Trophoblast cell (in vitro differentiated cells and primary cell): ENCODE measurements around the gene WDR5B.

Experiments used
- DNase-seq, 2 donors: peaks; one replicate each; pipeline ENCODE4 v3.0.0-alpha.2; 2016
- H2AFZ ChIP-seq: 2 replicates; pipeline ENCODE4 v1.6.1; 2013; ENCODE audit warnings: low read length, moderate library complexity, mild to moderate bottlenecking; ENCODE audit not compliant: insufficient read depth, poor library complexity
- H2AK5ac ChIP-seq: 2 replicates; pipeline ENCODE4 v1.6.1; 2013; ENCODE audit warnings: mild to moderate bottlenecking, low read length
- H2BK120ac ChIP-seq: 2 replicates; pipeline ENCODE4 v1.6.1; 2013; ENCODE audit warnings: low read length, mild to moderate bottlenecking, moderate library complexity; ENCODE audit not compliant: insufficient read depth, poor library complexity
- H2BK12ac ChIP-seq: 2 replicates; pipeline ENCODE4 v1.6.1; 2013; ENCODE audit warnings: mild to moderate bottlenecking, low read length, moderate library complexity
- H2BK5ac ChIP-seq: 2 replicates; pipeline ENCODE4 v1.6.1; 2013; ENCODE audit warnings: low read length, low read depth, moderate library complexity, mild to moderate bottlenecking; ENCODE audit not compliant: poor library complexity
- H3K14ac ChIP-seq: 2 replicates; pipeline ENCODE4 v1.6.1; 2013; ENCODE audit warnings: mild to moderate bottlenecking, low read length
- H3K18ac ChIP-seq: 2 replicates; pipeline ENCODE4 v1.6.1; 2013; ENCODE audit warnings: mild to moderate bottlenecking, low read length
- H3K23ac ChIP-seq: 2 replicates; pipeline ENCODE4 v1.6.1; 2013; ENCODE audit warnings: low read length
- H3K27ac ChIP-seq: 2 replicates; pipeline ENCODE4 v1.5.1; 2013; ENCODE audit warnings: low read depth, mild to moderate bottlenecking, inconsistent platforms, low read length, moderate library complexity
- H3K27me3 ChIP-seq: 2 replicates; pipeline ENCODE4 v1.6.1; 2013; ENCODE audit warnings: inconsistent platforms, mild to moderate bottlenecking, low read length, moderate library complexity; ENCODE audit not compliant: insufficient read depth
- H3K36me3 ChIP-seq, 2 experiments: 1 replicate in 1 of 2; 2 replicates in 1 of 2; pipeline ENCODE4 v1.6.1; 2013; ENCODE audit warnings: low read length in 2 of 2, mild to moderate bottlenecking in 2 of 2, moderate library complexity in 1 of 2; ENCODE audit not compliant: insufficient read depth in 2 of 2, control insufficient read depth in 1 of 2
- H3K4ac ChIP-seq: 2 replicates; pipeline ENCODE4 v1.6.1; 2013; ENCODE audit warnings: low read depth, mild to moderate bottlenecking, low read length, moderate library complexity
- H3K4me1 ChIP-seq, 2 experiments: 1 replicate in 1 of 2; 2 replicates in 1 of 2; pipeline ENCODE4 v1.6.1; 2013; ENCODE audit warnings: low read length in 2 of 2, mild to moderate bottlenecking in 2 of 2, moderate library complexity in 1 of 2; ENCODE audit not compliant: insufficient read depth in 2 of 2, control insufficient read depth in 1 of 2
- H3K4me2 ChIP-seq: 2 replicates; pipeline ENCODE4 v1.6.1; 2013; ENCODE audit warnings: inconsistent platforms, mild to moderate bottlenecking, low read length, moderate library complexity
- H3K4me3 ChIP-seq: 2 replicates; pipeline ENCODE4 v1.5.1; 2013; ENCODE audit warnings: mild to moderate bottlenecking, low read depth, low read length, inconsistent platforms
- H3K79me1 ChIP-seq: one replicate; pipeline ENCODE4 v1.6.1; 2013; ENCODE audit warnings: low read length
- H3K79me2 ChIP-seq: 2 replicates; pipeline ENCODE4 v1.6.1; 2013; ENCODE audit warnings: low read length, mild to moderate bottlenecking; ENCODE audit not compliant: control insufficient read depth, insufficient read depth, poor library complexity
- H3K9ac ChIP-seq: 2 replicates; pipeline ENCODE4 v1.6.1; 2013; ENCODE audit warnings: mild to moderate bottlenecking, low read length
- H3K9me3 ChIP-seq: 2 replicates; pipeline ENCODE4 v1.6.1; 2013; ENCODE audit warnings: low read depth, mild to moderate bottlenecking, control low read depth, inconsistent platforms, low read length; ENCODE audit not compliant: insufficient read depth
- H4K12ac ChIP-seq: 2 replicates; pipeline ENCODE4 v1.6.1; 2013; ENCODE audit warnings: low read depth, mild to moderate bottlenecking, low read length, moderate library complexity
- H4K8ac ChIP-seq: 2 replicates; pipeline ENCODE4 v1.6.1; 2013; ENCODE audit warnings: low read depth, mild to moderate bottlenecking, low read length, moderate library complexity
- H4K91ac ChIP-seq: one replicate; pipeline ENCODE4 v1.6.1; 2013; ENCODE audit warnings: low read depth, mild to moderate bottlenecking, low read length, moderate library complexity
- WGBS: extraction: QIAGEN DNeasy Blood & Tissue Kit; methylation state at CpG from one replicate; pipeline ENCODE4 v1.1.7; 2013; ENCODE audit warnings: missing lambda C conversion rate; ENCODE audit not compliant: insufficient read length, insufficient coverage; ENCODE audit errors: extremely low coverage; 5-methylcytosine and 5-hydroxymethylcytosine counted together

The WDR5B gene

DNA sequence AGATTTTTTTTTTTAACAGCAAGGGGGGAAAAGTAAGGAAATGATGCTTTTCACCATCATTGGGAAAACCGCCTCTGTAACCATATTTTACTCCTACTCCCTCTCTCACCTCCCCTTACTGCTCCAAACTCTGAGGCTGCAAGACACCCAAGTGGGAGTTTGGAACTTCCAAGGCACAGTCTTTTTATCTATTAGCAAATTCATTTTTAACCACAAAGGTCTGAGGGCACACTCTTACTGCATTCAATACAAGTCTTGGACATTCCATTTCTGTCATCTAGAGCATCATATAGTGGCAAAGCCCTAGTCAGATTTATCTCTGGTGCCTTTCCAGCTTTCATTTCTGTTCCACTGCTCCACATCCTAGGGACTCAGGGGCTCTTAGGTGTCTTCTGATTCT, 18.7 kb downstream of the WDR5B start:
- Histone ChIP-seq H3K9ac (no peak overlapping the region), H3K79me2 (no peaks in the 10 kb centered on the region), H2BK12ac (no peak overlapping the region), H3K79me1 (no peaks in the 10 kb centered on the region), H3K4me2 (no peak overlapping the region), H3K4ac (no peak overlapping the region), H3K18ac (no peak overlapping the region), H2AFZ (no peak overlapping the region), H2AK5ac (no peak overlapping the region), H3K9me3 (no peaks in the 10 kb centered on the region), H3K4me3 (no peak overlapping the region), H3K4me1 (peaks cover 0 to 4% of the 10 kb centered on the region in 2 experiments), H2BK5ac (no peak overlapping the region), H4K12ac (no peak overlapping the region), H2BK120ac (no peak overlapping the region), H3K23ac (no peak overlapping the region), H3K36me3 (no peaks in the 10 kb centered on the region), H3K27me3 (no peaks in the 10 kb centered on the region), H4K91ac (no peak overlapping the region), H3K27ac (no peak overlapping the region), H4K8ac (no peak overlapping the region), H3K14ac (no peak overlapping the region)
- DNase-seq: no peak
- WGBS: no CpG with 5 or more reads among the region's 1 CpG

- no peak overlapping the region for H3K9ac ChIP-seq
- H3K23ac ChIP-seq: no peak overlapping the region
- H4K91ac ChIP-seq: no peak overlapping the region
- no peaks in the 10 kb centered on the region for H3K79me1 ChIP-seq
- no peak overlapping the region for H2BK12ac ChIP-seq
- peaks cover 0 to 4% of the 10 kb centered on the region in 2 experiments for H3K4me1 ChIP-seq
- H3K27ac ChIP-seq: no peak overlapping the region
- H3K36me3 ChIP-seq: no peaks in the 10 kb centered on the region
- no peaks in the 10 kb centered on the region for H3K79me2 ChIP-seq
- H3K9me3 ChIP-seq: no peaks in the 10 kb centered on the region
- H2BK5ac ChIP-seq: no peak overlapping the region
- H3K18ac ChIP-seq: no peak overlapping the region
- no peak overlapping the region for H4K12ac ChIP-seq
- no peak overlapping the region for H4K8ac ChIP-seq
- no peak overlapping the region for H3K4me3 ChIP-seq
- no peak for DNase-seq
- no peak overlapping the region for H2AK5ac ChIP-seq
- H3K14ac ChIP-seq: no peak overlapping the region
- no peak overlapping the region for H3K4me2 ChIP-seq
- H3K27me3 ChIP-seq: no peaks in the 10 kb centered on the region
- H3K4ac ChIP-seq: no peak overlapping the region
- no peak overlapping the region for H2AFZ ChIP-seq
- H2BK120ac ChIP-seq: no peak overlapping the region
Measured at GRCh38 chr3:122396511-122396910, 19.4 kb downstream of the WDR5B start.

- H3K27me3 ChIP-seq: no peaks in the 10 kb centered on the region
- H2BK120ac ChIP-seq: no peak overlapping the region
- no peak overlapping the region for H3K9ac ChIP-seq
- H3K4me3 ChIP-seq: no peak overlapping the region
- no peak overlapping the region for H4K91ac ChIP-seq
- no peak overlapping the region for H3K4me2 ChIP-seq
- H4K12ac ChIP-seq: no peak overlapping the region
- H4K8ac ChIP-seq: no peak overlapping the region
- H3K27ac ChIP-seq: no peak overlapping the region
- peaks cover 0 to 4% of the 10 kb centered on the region in 2 experiments for H3K4me1 ChIP-seq
- no peak for DNase-seq
- H2BK5ac ChIP-seq: no peak overlapping the region
- no peak overlapping the region for H3K23ac ChIP-seq
- H3K36me3 ChIP-seq: no peaks in the 10 kb centered on the region
- H3K79me2 ChIP-seq: no peaks in the 10 kb centered on the region
- H2AFZ ChIP-seq: no peak overlapping the region
- H3K79me1 ChIP-seq: no peaks in the 10 kb centered on the region
- no peak overlapping the region for H2AK5ac ChIP-seq
- no CpG with 5 or more reads among the region's 3 CpGs for WGBS
- no peak overlapping the region for H3K14ac ChIP-seq
- no peaks in the 10 kb centered on the region for H3K9me3 ChIP-seq
- H3K18ac ChIP-seq: no peak overlapping the region
- H2BK12ac ChIP-seq: no peak overlapping the region
- H3K4ac ChIP-seq: no peak overlapping the region
Measured at GRCh38 chr3:122395582-122395981, 20.3 kb downstream of the WDR5B start.

- Histone ChIP-seq H3K14ac (peak overlapping the region; percentile 11), H3K4me2 (no peak overlapping the region), H3K79me2 (no peaks in the 10 kb centered on the region), H2AK5ac (no peak overlapping the region), H4K91ac (peak overlapping the region; percentile 60), H2AFZ (no peak overlapping the region), H4K12ac (no peak overlapping the region), H3K23ac (no peak overlapping the region), H2BK5ac (peak overlapping the region; percentile 71), H3K9me3 (no peaks in the 10 kb centered on the region), H3K4me1 (peaks cover 0 to 4% of the 10 kb centered on the region in 2 experiments), H3K36me3 (no peaks in the 10 kb centered on the region), H3K27me3 (no peaks in the 10 kb centered on the region), H3K79me1 (no peaks in the 10 kb centered on the region), H4K8ac (peak overlapping the region; percentile 50), H3K9ac (no peak overlapping the region), H3K18ac (peak overlapping the region; percentile 7), H3K4me3 (no peak overlapping the region), H2BK120ac (peak overlapping the region; percentile 16), H3K4ac (no peak overlapping the region), H3K27ac (no peak overlapping the region), H2BK12ac (no peak overlapping the region)
- no peak for DNase-seq
- no CpG with 5 or more reads among the region's 1 CpG for WGBS
Measured at GRCh38 chr3:122394173-122394572, 21.7 kb downstream of the WDR5B start.
